Loucy (cell line): Measurements from ENCODE around the gene C19orf85.
A peak's percentile ranks its signal among the peaks of the same experiment; 100 is the strongest.

ENCODE experiments used
- H2AFZ ChIP-seq: fragments of 200-600 bp; sonication (generic); 2 replicates; pipeline ENCODE4 v1.6.0; 2016; ENCODE audit warnings: antibody characterized with exemption, mild to moderate bottlenecking, low read length, moderate library complexity
- H3F3A ChIP-seq: fragments of 200-600 bp; 2 replicates; pipeline ENCODE4 v1.6.0; 2016; ENCODE audit warnings: antibody characterized with exemption, low read depth, mild to moderate bottlenecking
- H3K27me3 ChIP-seq: fragments of 200-600 bp; sonication (generic); 2 replicates; pipeline ENCODE4 v1.6.1; 2014; ENCODE audit warnings: low read length, mild to moderate bottlenecking; ENCODE audit not compliant: insufficient read depth, poor library complexity, severe bottlenecking
- H3K36me3 ChIP-seq: fragments of 200-600 bp; sonication (generic); 2 replicates; pipeline ENCODE4 v1.6.1; 2016; ENCODE audit warnings: low read length; ENCODE audit not compliant: insufficient read depth
- H3K4me1 ChIP-seq: fragments of 200-600 bp; sonication (generic); 2 replicates; pipeline ENCODE4 v1.5.1; 2014; ENCODE audit warnings: low read length, mild to moderate bottlenecking; ENCODE audit not compliant: insufficient read depth, poor library complexity, severe bottlenecking
- H3K4me2 ChIP-seq: fragments of 200-600 bp; sonication (generic); 2 replicates; pipeline ENCODE4 v1.6.0; 2014; ENCODE audit warnings: antibody characterized with exemption, low read length, low read depth, mild to moderate bottlenecking; ENCODE audit not compliant: poor library complexity, severe bottlenecking
- H3K4me3 ChIP-seq: fragments of 200-600 bp; sonication (generic); 2 replicates; pipeline ENCODE4 v1.5.1; 2014; ENCODE audit warnings: low read length, mild to moderate bottlenecking, mixed read lengths; ENCODE audit not compliant: poor library complexity, severe bottlenecking
- H3K79me2 ChIP-seq: fragments of 200-600 bp; sonication (generic); 2 replicates; pipeline ENCODE4 v1.6.1; 2014; ENCODE audit warnings: low read length; ENCODE audit not compliant: insufficient read depth
- H3K9ac ChIP-seq: fragments of 200-600 bp; sonication (generic); 2 replicates; pipeline ENCODE4 v1.6.0; 2014; ENCODE audit warnings: mild to moderate bottlenecking, low read depth, low read length, moderate library complexity; ENCODE audit not compliant: poor library complexity, severe bottlenecking
- H3K9me2 ChIP-seq: fragments of 200-600 bp; sonication (generic); replicated peaks from 2 replicates; pipeline ENCODE4 v1.6.1; 2016; ENCODE audit warnings: low read depth, low read length, mixed read lengths
- H3K9me3 ChIP-seq: fragments of 200-600 bp; sonication (generic); 2 replicates; pipeline ENCODE4 v1.6.1; 2014; ENCODE audit warnings: mild to moderate bottlenecking, antibody characterized with exemption, low read length, low read depth; ENCODE audit not compliant: insufficient read depth
- H4K20me1 ChIP-seq: fragments of 200-600 bp; sonication (generic); 2 replicates; pipeline ENCODE4 v1.6.0; 2014; ENCODE audit warnings: antibody characterized with exemption, low read length, mild to moderate bottlenecking; ENCODE audit not compliant: insufficient read depth, poor library complexity, severe bottlenecking
- CTCF ChIP-seq: fragments of 200-600 bp; sonication (generic); conservative IDR thresholded peaks from 2 replicates; pipeline ENCODE4 v1.5.1; 2014; ENCODE audit warnings: mild to moderate bottlenecking, antibody characterized with exemption, low read length
- EZH2phosphoT487 ChIP-seq: fragments of 200-600 bp; IDR thresholded peaks from 2 replicates; pipeline ENCODE4 v1.6.1; 2018; ENCODE audit warnings: antibody characterized with exemption, mild to moderate bottlenecking, moderate library complexity, borderline replicate concordance

Gene C19orf85

GRCh38 chr19:55462722-55463121 is 1.8 kb downstream of the C19orf85 start:
- peak overlapping the region; percentile 45 for H3K9ac ChIP-seq
- no peak for TF ChIP-seq CTCF
- TF ChIP-seq EZH2phosphoT487: no peak
- 0 out of 2 replicates have a peak, but pooled peaks cover 3% of the 10 kb centered on the region for H3F3A ChIP-seq
- peak overlapping the region; percentile 81 for H3K4me2 ChIP-seq
- H3K27me3 ChIP-seq: peaks cover 3% of the 10 kb centered on the region
- H3K9me3 ChIP-seq: no peaks in the 10 kb centered on the region
- peaks cover 13% of the 10 kb centered on the region for H4K20me1 ChIP-seq
- peak overlapping the region; percentile 76 for H3K4me3 ChIP-seq
- peaks cover 33% of the 10 kb centered on the region for H3K4me1 ChIP-seq
- H3K9me2 ChIP-seq: no peaks in the 10 kb centered on the region
- no peaks in the 10 kb centered on the region for H3K36me3 ChIP-seq
- peaks cover 19% of the 10 kb centered on the region for H3K79me2 ChIP-seq
- H2AFZ ChIP-seq: no peak overlapping the region

- Histone ChIP-seq H3K4me2 (peak overlapping the region; percentile 81), H2AFZ (peak overlapping the region; percentile 57; the same call in 1 of the 2 replicates), H3K9me3 (no peaks in the 10 kb centered on the region), H4K20me1 (peaks cover 13% of the 10 kb centered on the region), H3F3A (0 out of 2 replicates have a peak, but pooled peaks cover 3% of the 10 kb centered on the region), H3K4me1 (peaks cover 33% of the 10 kb centered on the region), H3K27me3 (peaks cover 3% of the 10 kb centered on the region), H3K36me3 (no peaks in the 10 kb centered on the region), H3K4me3 (peak overlapping the region; percentile 76), H3K79me2 (peaks cover 19% of the 10 kb centered on the region), H3K9ac (peak overlapping the region; percentile 71), H3K9me2 (no peaks in the 10 kb centered on the region)
- TF ChIP-seq EZH2phosphoT487: no peak
- TF ChIP-seq CTCF: no peak
Measured at GRCh38 chr19:55461974-55462626, 2.5 kb downstream of the C19orf85 start.

- H3K79me2 ChIP-seq: peaks cover 19% of the 10 kb centered on the region
- H4K20me1 ChIP-seq: peaks cover 13% of the 10 kb centered on the region
- no peaks in the 10 kb centered on the region for H3K9me2 ChIP-seq
- TF ChIP-seq EZH2phosphoT487: no peak
- no peak for TF ChIP-seq CTCF
- peak within 1 kb of the TSS; percentile 57; the same call in 1 of the 2 replicates for H2AFZ ChIP-seq
- H3K4me3 ChIP-seq: peak within 1 kb of the TSS; percentile 98
- H3K9ac ChIP-seq: peak within 1 kb of the TSS; percentile 100
- H3F3A ChIP-seq: 0 out of 2 replicates have a peak, but pooled peaks cover 3% of the 10 kb centered on the region
- H3K9me3 ChIP-seq: no peaks in the 10 kb centered on the region
- peaks cover 3% of the 10 kb centered on the region for H3K27me3 ChIP-seq
- H3K4me1 ChIP-seq: peaks cover 33% of the 10 kb centered on the region
- H3K4me2 ChIP-seq: peak within 1 kb of the TSS; percentile 86
- no peaks in the 10 kb centered on the region for H3K36me3 ChIP-seq
Measured at GRCh38 chr19:55461259-55461973, 3.1 kb downstream of the C19orf85 start, which contains the start of gene ISOC2. ISOC2 (minus strand) TSS chr19:55461642; CDS start chr19:55456486, 5,156 bp downstream.
